ENCODE measurements around the gene LYRM1.

DNA sequence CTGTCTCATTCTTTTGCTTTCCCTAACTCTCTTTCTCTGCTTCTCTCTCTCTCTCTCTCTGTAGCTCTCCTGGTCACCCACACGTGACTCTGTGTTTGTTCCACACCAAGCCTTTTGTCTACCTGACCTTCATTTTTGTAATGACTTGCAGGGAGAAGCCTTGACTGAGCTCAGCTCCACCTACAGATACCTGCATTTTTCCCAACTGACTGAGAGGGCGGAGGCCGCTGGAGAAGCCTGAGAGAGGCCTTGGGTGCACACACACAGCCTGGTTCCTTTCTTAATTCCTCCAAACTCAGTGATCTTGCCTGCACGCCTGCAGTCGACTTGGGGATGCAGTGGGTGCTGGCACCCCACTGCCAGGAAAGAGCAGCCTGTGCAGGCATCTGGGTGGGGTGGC lies 68.8 kb downstream of the LYRM1 start:
- TF ChIP-seq NRF1 (conservative IDR thresholded peaks at IDR 0.05; ENCODE audit: low read depth, low read length) (no peak), CHD4 (IDR thresholded peaks at IDR 0.05) (no peak), PRDM15 (CRISPR knock-in tag; IDR thresholded peaks at IDR 0.05) (no peak), YY1 (IDR thresholded peaks at IDR 0.05; ENCODE audit: low read depth, low read length) (no peak), CBX3 (IDR thresholded peaks at IDR 0.05; ENCODE audit: borderline replicate concordance, low read depth) (no peak), POLR2AphosphoS5 (IDR thresholded peaks at IDR 0.05; ENCODE audit: low read length) (no peak), CHD2 (IDR thresholded peaks at IDR 0.05; ENCODE audit: borderline replicate concordance, low read depth, low read length) (no peak), CEBPB (IDR thresholded peaks at IDR 0.05; ENCODE audit: borderline replicate concordance in 1 of 2, low read depth in 2 of 2, low read length in 2 of 2) (no peak)
- TF ChIP-seq, protein P1, sequence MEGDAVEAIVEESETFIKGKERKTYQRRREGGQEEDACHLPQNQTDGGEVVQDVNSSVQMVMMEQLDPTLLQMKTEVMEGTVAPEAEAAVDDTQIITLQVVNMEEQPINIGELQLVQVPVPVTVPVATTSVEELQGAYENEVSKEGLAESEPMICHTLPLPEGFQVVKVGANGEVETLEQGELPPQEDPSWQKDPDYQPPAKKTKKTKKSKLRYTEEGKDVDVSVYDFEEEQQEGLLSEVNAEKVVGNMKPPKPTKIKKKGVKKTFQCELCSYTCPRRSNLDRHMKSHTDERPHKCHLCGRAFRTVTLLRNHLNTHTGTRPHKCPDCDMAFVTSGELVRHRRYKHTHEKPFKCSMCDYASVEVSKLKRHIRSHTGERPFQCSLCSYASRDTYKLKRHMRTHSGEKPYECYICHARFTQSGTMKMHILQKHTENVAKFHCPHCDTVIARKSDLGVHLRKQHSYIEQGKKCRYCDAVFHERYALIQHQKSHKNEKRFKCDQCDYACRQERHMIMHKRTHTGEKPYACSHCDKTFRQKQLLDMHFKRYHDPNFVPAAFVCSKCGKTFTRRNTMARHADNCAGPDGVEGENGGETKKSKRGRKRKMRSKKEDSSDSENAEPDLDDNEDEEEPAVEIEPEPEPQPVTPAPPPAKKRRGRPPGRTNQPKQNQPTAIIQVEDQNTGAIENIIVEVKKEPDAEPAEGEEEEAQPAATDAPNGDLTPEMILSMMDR (IDR thresholded peaks at IDR 0.05 in 2 of 3, conservative IDR thresholded peaks at IDR 0.05 in 1 of 3; ENCODE audit: control insufficient read depth in 2 of 3, extremely low read depth in 1 of 3, insufficient read depth in 1 of 3, low read depth in 3 of 3, low read length in 3 of 3), result no peak

All from GM12878 (cell line).